NCI-H69 (cell line): ENCODE data around the gene ID1.

ENCODE experiments used
- DNase-seq: peaks from one replicate; lab custom pipeline; 2025; lab: John Stamatoyannopoulos, UW

Gene ID1, protein sequence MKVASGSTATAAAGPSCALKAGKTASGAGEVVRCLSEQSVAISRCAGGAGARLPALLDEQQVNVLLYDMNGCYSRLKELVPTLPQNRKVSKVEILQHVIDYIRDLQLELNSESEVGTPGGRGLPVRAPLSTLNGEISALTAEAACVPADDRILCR

DNA sequence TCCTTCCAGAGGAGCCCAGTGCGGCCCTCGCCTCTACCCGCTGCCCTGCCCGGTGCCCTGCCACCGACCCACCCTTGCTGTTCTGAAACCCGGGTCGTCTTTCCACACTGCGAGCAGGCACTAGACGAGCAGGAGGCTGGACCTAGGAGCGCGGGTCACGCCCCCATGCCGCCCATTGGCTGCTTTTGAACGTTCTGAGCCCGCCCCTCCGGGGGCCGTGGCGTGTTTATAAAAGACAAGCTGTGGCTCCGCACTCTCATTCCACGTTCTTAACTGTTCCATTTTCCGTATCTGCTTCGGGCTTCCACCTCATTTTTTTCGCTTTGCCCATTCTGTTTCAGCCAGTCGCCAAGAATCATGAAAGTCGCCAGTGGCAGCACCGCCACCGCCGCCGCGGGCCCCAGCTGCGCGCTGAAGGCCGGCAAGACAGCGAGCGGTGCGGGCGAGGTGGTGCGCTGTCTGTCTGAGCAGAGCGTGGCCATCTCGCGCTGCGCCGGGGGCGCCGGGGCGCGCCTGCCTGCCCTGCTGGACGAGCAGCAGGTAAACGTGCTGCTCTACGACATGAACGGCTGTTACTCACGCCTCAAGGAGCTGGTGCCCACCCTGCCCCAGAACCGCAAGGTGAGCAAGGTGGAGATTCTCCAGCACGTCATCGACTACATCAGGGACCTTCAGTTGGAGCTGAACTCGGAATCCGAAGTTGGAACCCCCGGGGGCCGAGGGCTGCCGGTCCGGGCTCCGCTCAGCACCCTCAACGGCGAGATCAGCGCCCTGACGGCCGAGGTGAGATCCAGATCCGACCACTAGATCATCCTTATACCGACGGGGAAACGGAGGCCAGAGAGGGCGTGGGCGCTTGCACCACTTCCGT, at the start of gene ID1:
Gene ID1, plus strand, starts transcription at position 259 of the 871 bp plus-strand sequence. Its CDS starts 99 bp downstream, at position 358.
- peak; percentile 99 for DNase-seq

- DNase-seq = no peak
Observed at GRCh38 chr20:31559704-31560093, 45.4 kb upstream of the ID1 start.

DNA sequence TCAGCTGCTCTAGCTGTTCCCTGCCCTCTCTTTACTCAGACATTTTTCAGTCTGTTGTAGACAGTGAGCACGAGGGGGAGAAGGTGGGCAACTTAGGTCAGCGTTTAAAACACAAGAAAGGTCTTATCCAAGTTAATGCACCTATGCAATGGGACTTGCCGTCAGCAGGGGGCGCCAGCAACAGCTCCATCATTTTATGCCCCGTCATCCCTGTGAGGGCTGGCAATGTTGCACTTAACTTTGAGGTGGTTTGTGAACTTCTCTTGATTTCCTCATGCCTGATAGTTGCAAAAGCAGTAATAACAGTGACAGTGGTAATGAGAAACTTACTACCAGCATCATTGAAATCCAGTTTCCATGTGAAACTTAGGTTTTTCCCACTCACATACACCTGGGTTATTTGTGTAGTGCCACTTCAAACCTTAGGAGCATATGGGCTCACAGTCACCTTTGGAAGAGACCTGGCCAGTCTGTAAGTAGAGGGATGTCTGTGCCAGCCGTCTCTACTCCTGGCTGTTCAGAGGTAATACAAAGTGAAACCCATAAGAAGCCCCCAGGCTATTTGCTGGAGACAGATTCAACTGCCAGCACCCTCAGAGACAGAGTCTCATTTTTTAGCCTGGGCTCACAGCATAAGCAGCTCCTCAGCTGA, 44.9 kb upstream of the ID1 start:
- DNase-seq = peak; percentile 77

GRCh38 chr20:31560746-31561598, 44.1 kb upstream of the ID1 start:
- no peak for DNase-seq

- DNase-seq = no peak
Observed at GRCh38 chr20:31562241-31562640, 42.8 kb upstream of the ID1 start.

DNA sequence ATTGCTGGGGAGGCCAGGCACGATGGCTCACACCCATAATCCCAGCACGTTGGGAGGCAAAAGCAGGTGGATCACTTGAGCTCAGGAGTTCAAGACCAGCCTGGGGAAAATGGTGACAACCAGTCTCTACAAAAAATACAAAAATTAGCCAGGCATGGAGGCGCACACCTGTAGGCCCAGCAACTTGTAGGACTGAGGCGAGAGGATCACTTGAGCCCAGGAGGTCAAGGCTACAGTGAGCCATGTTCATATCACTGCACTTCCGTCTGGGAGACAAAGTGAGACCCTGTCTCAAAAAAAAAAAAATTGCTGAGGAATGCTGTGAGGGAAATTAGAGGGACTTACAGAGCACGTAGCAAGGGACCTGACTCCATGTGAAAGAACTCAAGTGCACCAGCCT, 40.8 kb upstream of the ID1 start:
- no peak for DNase-seq

DNA sequence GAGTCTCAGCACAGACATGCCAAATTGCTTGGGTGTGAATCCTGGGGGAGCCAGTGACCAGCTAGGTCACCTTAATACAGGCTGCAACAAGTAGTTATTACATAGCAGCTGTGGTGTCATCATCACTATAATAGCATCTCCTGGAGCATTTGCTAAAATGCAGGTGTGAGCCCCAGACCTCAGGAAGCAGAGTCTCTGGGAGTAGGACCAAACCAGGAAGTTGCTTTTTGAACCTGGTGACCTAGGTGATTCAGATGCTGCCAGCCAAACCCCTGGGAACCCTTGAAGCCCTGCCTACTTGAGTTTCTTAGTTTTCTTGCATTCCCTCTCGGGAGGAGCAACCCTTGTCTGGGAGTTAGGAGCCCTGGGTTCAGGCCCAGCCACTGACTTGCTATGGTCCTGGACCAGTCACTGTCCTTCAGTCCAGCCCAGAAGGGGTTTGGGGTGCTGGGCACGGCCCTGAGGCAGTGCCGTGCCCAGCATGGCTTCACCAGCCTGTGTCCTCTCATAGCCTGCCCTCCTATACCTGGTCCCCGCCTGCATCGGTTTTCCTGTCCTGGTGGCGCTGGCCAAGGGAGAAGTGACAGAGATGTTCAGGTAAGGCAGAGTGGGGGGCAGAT, 39.3 kb upstream of the ID1 start:
- peak; percentile 88 for DNase-seq

DNA sequence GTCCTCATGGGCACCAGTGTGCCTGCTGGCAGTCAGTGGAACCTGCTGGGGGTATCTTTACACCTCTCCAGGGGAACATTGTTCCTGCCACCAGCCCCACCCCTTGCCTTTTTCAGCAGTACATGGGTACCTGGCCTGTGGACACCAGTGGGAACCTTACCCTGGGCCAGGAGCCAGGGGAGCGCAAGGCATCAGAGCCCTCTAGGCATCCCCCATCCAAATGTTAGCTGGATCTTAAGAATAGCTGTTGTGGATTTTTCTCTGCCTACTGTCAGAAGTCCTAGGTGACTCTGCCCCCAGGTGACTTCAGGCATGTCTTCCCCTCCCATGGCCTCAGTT, 38.8 kb upstream of the ID1 start:
- peak; percentile 83 for DNase-seq

- DNase-seq = peak; percentile 96
Observed at GRCh38 chr20:31566658-31567379, 38.3 kb upstream of the ID1 start.

- no peak for DNase-seq
Observed at GRCh38 chr20:31567380-31567720, 37.7 kb upstream of the ID1 start.

DNA sequence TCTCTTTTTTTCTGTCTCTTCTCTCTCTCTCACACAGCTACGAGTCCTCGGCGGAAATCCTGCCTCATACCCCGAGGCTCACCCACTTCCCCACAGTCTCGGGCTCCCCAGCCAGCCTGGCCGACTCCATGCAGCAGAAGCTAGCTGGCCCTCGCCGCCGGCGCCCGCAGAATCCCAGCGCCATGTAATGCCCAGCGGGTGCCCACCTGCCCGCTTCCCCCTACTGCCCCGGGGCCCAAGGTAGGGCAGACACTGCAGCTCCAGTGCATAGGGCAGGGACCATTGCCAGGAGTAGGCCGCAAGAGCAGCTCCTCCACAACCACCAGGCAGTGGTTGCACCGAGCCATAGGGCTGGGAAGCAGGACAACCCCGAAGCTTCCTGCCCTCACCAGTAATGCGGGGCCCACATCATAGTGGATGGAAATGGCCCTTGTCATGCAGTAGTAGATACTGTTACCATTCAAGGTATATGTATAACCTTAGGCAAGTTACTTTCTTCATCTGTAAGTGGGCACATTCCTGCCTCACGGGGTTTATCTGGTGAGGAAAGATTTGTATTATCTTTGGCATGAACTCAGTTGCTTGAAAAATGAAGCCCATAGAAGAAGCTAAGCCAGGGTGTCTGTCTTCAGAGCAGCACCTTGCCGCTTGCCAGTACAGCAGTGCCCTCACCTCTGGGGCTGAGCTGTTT, 36.9 kb upstream of the ID1 start:
- no peak for DNase-seq

GRCh38 chr20:31568773-31569162, 36.3 kb upstream of the ID1 start:
- DNase-seq = peak; percentile 33

- peak; percentile 78 for DNase-seq
Observed at GRCh38 chr20:31569163-31570020, 35.7 kb upstream of the ID1 start.

DNA sequence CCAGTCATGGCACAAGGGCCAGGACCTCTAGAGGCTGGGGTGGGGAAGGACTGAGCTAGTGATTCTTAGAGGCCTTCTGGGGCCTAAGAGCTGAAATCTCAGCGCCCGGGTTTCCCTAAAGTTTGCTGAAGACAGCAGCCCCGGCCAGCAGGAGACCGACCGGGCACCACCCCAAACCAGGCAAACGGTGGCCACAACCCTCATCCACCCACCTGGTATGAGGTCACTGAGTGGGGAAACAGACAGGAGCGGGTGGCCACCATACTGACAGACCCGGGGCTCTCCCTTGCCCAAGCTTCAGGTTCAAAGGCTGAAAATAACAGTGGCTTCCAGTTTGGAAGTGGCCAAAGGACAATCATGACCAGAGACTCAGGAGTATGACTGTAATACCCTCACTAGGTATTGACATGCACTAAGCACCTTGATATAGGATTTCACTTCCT, 35.0 kb upstream of the ID1 start:
- no peak for DNase-seq

- DNase-seq = peak; percentile 88
Observed at GRCh38 chr20:31570735-31571617, 34.1 kb upstream of the ID1 start.

- DNase-seq = no peak
Observed at GRCh38 chr20:31572042-31572700, 32.9 kb upstream of the ID1 start.

- DNase-seq = peak; percentile 99
Observed at GRCh38 chr20:31572701-31573554, 32.2 kb upstream of the ID1 start.
